ENCODE data around the gene LGR4.

The LGR4 gene

GRCh38 chr11:27482793-27483192 is 10.2 kb upstream of the LGR4 start:
- no peak for DNase-seq

GRCh38 chr11:27481992-27482391 is 9.4 kb upstream of the LGR4 start:
- no peak for DNase-seq

- DNase-seq, result no peak
These were observed 5.2 kb upstream of the LGR4 start for GRCh38 chr11:27477831-27478230.

- no peak for DNase-seq
These were observed 4.7 kb upstream of the LGR4 start for GRCh38 chr11:27477243-27477642.

- no peak for DNase-seq
These were observed 3.0 kb upstream of the LGR4 start for GRCh38 chr11:27475622-27476021.

GRCh38 chr11:27473017-27473406 is 422 bp upstream of the LGR4 start:
- DNase-seq, result no peak

GRCh38 chr11:27471589-27472397 is 797 bp downstream of the LGR4 start:
- DNase-seq, result peak; percentile 68

GRCh38 chr11:27470826-27471588 is 1.6 kb downstream of the LGR4 start:
- peak; percentile 61 for DNase-seq

GRCh38 chr11:27470166-27470565 is 2.4 kb downstream of the LGR4 start:
- no peak for DNase-seq

GRCh38 chr11:27468995-27469695 is 3.4 kb downstream of the LGR4 start:
- DNase-seq, result no peak

GRCh38 chr11:27468209-27468994 is 4.2 kb downstream of the LGR4 start:
- DNase-seq, result peak; percentile 46

GRCh38 chr11:27467181-27467913 is 5.2 kb downstream of the LGR4 start:
- no peak for DNase-seq

GRCh38 chr11:27466363-27466762 is 6.2 kb downstream of the LGR4 start:
- no peak for DNase-seq

- DNase-seq, result no peak
These were observed 7.0 kb downstream of the LGR4 start for GRCh38 chr11:27465629-27466028.

- no peak for DNase-seq
These were observed 7.7 kb downstream of the LGR4 start for GRCh38 chr11:27464909-27465308.

- DNase-seq, result peak; percentile 28
These were observed 8.3 kb downstream of the LGR4 start for GRCh38 chr11:27464289-27464696.

- no peak for DNase-seq
These were observed 10.0 kb downstream of the LGR4 start for GRCh38 chr11:27462543-27462942.

- DNase-seq, result no peak
These were observed 12.2 kb downstream of the LGR4 start for GRCh38 chr11:27460158-27460978.

GRCh38 chr11:27459191-27459590 is 13.4 kb downstream of the LGR4 start:
- DNase-seq, result no peak

- no peak for DNase-seq
These were observed 14.4 kb downstream of the LGR4 start for GRCh38 chr11:27458182-27458581.

- DNase-seq, result peak; percentile 37
These were observed 15.7 kb downstream of the LGR4 start for GRCh38 chr11:27456795-27457329.
